Fibroblast of lung (primary cell): Measurements from ENCODE around the gene KLF15. TPM values are rescaled to one million over a fixed set of nuclear protein-coding genes. Genes with fewer than 3 reads are reported as not detected.

Experiments
- DNase-seq, 2 donors: peaks; one replicate each; pipeline versions ENCODE4 v3.0.0 to v3.0.0-alpha.2; 2010; ENCODE audit warnings: low read depth in 2 of 2
- H2AFZ ChIP-seq: 2 replicates; pipeline ENCODE4 v1.5.1; 2012; ENCODE audit warnings: low read length, control low read depth, inconsistent platforms
- H3K27ac ChIP-seq: 2 replicates; pipeline ENCODE4 v1.5.1; 2011; ENCODE audit warnings: low read length, control low read depth; ENCODE audit not compliant: insufficient read depth
- H3K27me3 ChIP-seq: 2 replicates; pipeline ENCODE4 v1.5.1; 2011; ENCODE audit warnings: mild to moderate bottlenecking, low read length; ENCODE audit not compliant: control insufficient read depth, insufficient read depth
- H3K36me3 ChIP-seq: 2 replicates; pipeline ENCODE4 v1.5.1; 2011; ENCODE audit warnings: low read length; ENCODE audit not compliant: control insufficient read depth, insufficient read depth
- H3K4me1 ChIP-seq: 2 replicates; pipeline ENCODE4 v1.5.1; 2011; ENCODE audit warnings: low read length; ENCODE audit not compliant: control insufficient read depth, insufficient read depth; ENCODE audit errors: extremely low read depth
- H3K4me2 ChIP-seq: 2 replicates; pipeline ENCODE4 v1.5.1; 2011; ENCODE audit warnings: low read length, control low read depth; ENCODE audit not compliant: insufficient read depth; ENCODE audit errors: extremely low read depth
- H3K4me3 ChIP-seq, 4 experiments: fragments of 200-600 bp in 1 of 4; sonication (generic) in 1 of 4; replicated peaks in 1 of 4; 2 replicates each; pipeline ENCODE4 v1.5.1; 2011 to 2016; ENCODE audit warnings: low read length in 4 of 4, low read depth in 3 of 4, mild to moderate bottlenecking in 3 of 4, control low read depth in 2 of 4, inconsistent platforms in 1 of 4, mixed read lengths in 1 of 4; ENCODE audit not compliant: insufficient read depth in 1 of 4; ENCODE audit errors: control extremely low read depth in 1 of 4
- H3K79me2 ChIP-seq: 2 replicates; pipeline ENCODE4 v1.5.1; 2012; ENCODE audit warnings: mild to moderate bottlenecking, low read length, inconsistent platforms; ENCODE audit not compliant: control insufficient read depth, insufficient read depth
- H3K9ac ChIP-seq: 2 replicates; pipeline ENCODE4 v1.5.1; 2011; ENCODE audit warnings: mild to moderate bottlenecking, low read length, control low read depth; ENCODE audit not compliant: insufficient read depth
- H3K9me3 ChIP-seq: 2 replicates; pipeline ENCODE4 v1.5.1; 2012; ENCODE audit warnings: low read depth, low read length; ENCODE audit not compliant: control insufficient read depth, insufficient read depth
- H4K20me1 ChIP-seq: 2 replicates; pipeline ENCODE4 v1.5.1; 2011; ENCODE audit warnings: low read length; ENCODE audit not compliant: control insufficient read depth, insufficient read depth; ENCODE audit errors: extremely low read depth
- CTCF ChIP-seq, 2 donors: IDR thresholded peaks in 1 of 2; conservative IDR thresholded peaks in 1 of 2; 1 replicate in 1 of 2; 2 replicates in 1 of 2; pipeline ENCODE4 v1.5.1; 2011 to 2012; ENCODE audit warnings: low read length in 2 of 2, control low read depth in 1 of 2, inconsistent platforms in 1 of 2, low read depth in 1 of 2, mild to moderate bottlenecking in 1 of 2
- EZH2 ChIP-seq: IDR thresholded peaks from 2 replicates; pipeline ENCODE4 v1.5.1; 2012; ENCODE audit warnings: low read length, control low read depth, mild to moderate bottlenecking; ENCODE audit errors: missing control alignments
- polyA plus RNA-seq, 2 donors: library from polyadenylated mRNA; depleted of rRNA in 1 of 2; stranded (reverse) in 1 of 2; unstranded in 1 of 2; fragments of >200 nt; gene quantifications; 2 replicates each; pipeline ENCODE4 v1.2.1, GENCODE V29; 2011 to 2012; ENCODE audit warnings: missing spikeins in 1 of 2
- total RNA-seq: library from RNA; depleted of rRNA; stranded (reverse); fragments of >200 nt; gene quantifications from 2 replicates; pipeline ENCODE4 v1.2.1, GENCODE V29; 2014

KLF15 gene
- total and polyA plus RNA-seq, 2 donors (not counting 1 experiment from before 2014, with no cell fraction given), result 0.15 to 4.1 TPM

GRCh38 chr3:126364731-126365301, 7.6 kb upstream of the KLF15 start:
- no peak overlapping the region for H3K27ac ChIP-seq
- DNase-seq, result no peak
- H3K9me3 ChIP-seq, result no peaks in the 10 kb centered on the region
- no peak overlapping the region for H3K9ac ChIP-seq
- no peaks in the 10 kb centered on the region for H4K20me1 ChIP-seq
- no peak overlapping the region for H3K4me2 ChIP-seq
- no peaks in the 10 kb centered on the region for H3K4me1 ChIP-seq
- H3K79me2 ChIP-seq, result no peaks in the 10 kb centered on the region
- peaks cover 13% of the 10 kb centered on the region for H3K27me3 ChIP-seq
- no peak overlapping the region for H3K4me3 ChIP-seq
- TF ChIP-seq EZH2, result no peak
- TF ChIP-seq CTCF (conservative IDR thresholded peaks at IDR 0.05 in 1 of 2, IDR thresholded peaks at IDR 0.05 in 1 of 2; ENCODE audit: low read depth in 1 of 2, low read length in 2 of 2), result no peak
- no peaks in the 10 kb centered on the region for H3K36me3 ChIP-seq
- H2AFZ ChIP-seq, result no peak overlapping the region

- no peak overlapping the region for H3K27ac ChIP-seq
- peaks cover 15% of the 10 kb centered on the region for H3K27me3 ChIP-seq
- no peaks in the 10 kb centered on the region for H3K79me2 ChIP-seq
- H2AFZ ChIP-seq, result no peak overlapping the region
- H3K4me1 ChIP-seq, result no peaks in the 10 kb centered on the region
- no peak for DNase-seq
- no peak overlapping the region for H3K4me3 ChIP-seq
- H3K9ac ChIP-seq, result no peak overlapping the region
- no peaks in the 10 kb centered on the region for H3K36me3 ChIP-seq
- H4K20me1 ChIP-seq, result no peaks in the 10 kb centered on the region
- TF ChIP-seq EZH2 (no peak), CTCF (conservative IDR thresholded peaks at IDR 0.05 in 1 of 2, IDR thresholded peaks at IDR 0.05 in 1 of 2; ENCODE audit: low read depth in 1 of 2, low read length in 2 of 2) (no peak)
- H3K4me2 ChIP-seq, result no peak overlapping the region
- H3K9me3 ChIP-seq, result no peaks in the 10 kb centered on the region
These were observed 7.0 kb upstream of the KLF15 start for GRCh38 chr3:126364130-126364695.

- no peak overlapping the region for H2AFZ ChIP-seq
- no peak for TF ChIP-seq EZH2
- peaks cover 4% of the 10 kb centered on the region for H3K4me1 ChIP-seq
- no peak overlapping the region for H3K9ac ChIP-seq
- H3K27ac ChIP-seq, result no peak overlapping the region
- H3K4me3 ChIP-seq, result no peak overlapping the region
- H3K36me3 ChIP-seq, result no peaks in the 10 kb centered on the region
- no peaks in the 10 kb centered on the region for H4K20me1 ChIP-seq
- H3K4me2 ChIP-seq, result no peak overlapping the region
- peaks cover 23% of the 10 kb centered on the region for H3K27me3 ChIP-seq
- H3K9me3 ChIP-seq, result no peaks in the 10 kb centered on the region
- no peak for DNase-seq
- no peaks in the 10 kb centered on the region for H3K79me2 ChIP-seq
These were observed 4.0 kb upstream of the KLF15 start for GRCh38 chr3:126361211-126361610.
